H1 (cell line): ENCODE data around the gene SPACA4. TPM values are rescaled to one million over a fixed set of nuclear protein-coding genes. Genes with fewer than 3 reads are reported as not detected.

Experiments
- POLR2A ChIP-seq, 2 experiments: IDR thresholded peaks; 1 replicate in 1 of 2; 2 replicates in 1 of 2; pipeline ENCODE4 v1.6.1; 2011; ENCODE audit warnings: low read depth in 2 of 2, low read length in 2 of 2, mild to moderate bottlenecking in 2 of 2; ENCODE audit errors: control extremely low read depth in 1 of 2
- SIX5 ChIP-seq: IDR thresholded peaks from 2 replicates; pipeline ENCODE4 v1.6.1; 2011; ENCODE audit warnings: mild to moderate bottlenecking, low read depth, low read length
- polyA plus RNA-seq, 7 experiments: library from polyadenylated mRNA; depleted of rRNA in 3 of 7; stranded (reverse) in 5 of 7; unstranded in 2 of 7; fragments of >200 nt in 5 of 7; fragments of 200-250 nt in 2 of 7; gene quantifications; 1 replicate in 5 of 7; 2 replicates in 1 of 7; 4 replicates in 1 of 7; pipeline versions ENCODE4 v1.2.1 to v1.2.3, GENCODE V29; 2011 to 2013; ENCODE audit warnings: missing spikeins in 2 of 7, mixed read lengths in 2 of 7
- total RNA-seq: library from RNA; stranded (reverse); fragmentation: NEBNext Ultra II Directional; extraction: Animal tissue kit (Norgen Biotek cat#: 25700); gene quantifications from 2 replicates; pipeline ENCODE4 v1.2.1, GENCODE V29; 2021
- TF ChIP-seq, protein P1 (sequence below): IDR thresholded peaks from 2 replicates; pipeline ENCODE4 v1.6.1; 2012; ENCODE audit warnings: inconsistent platforms

SPACA4 gene
- total and polyA plus RNA-seq, 2 of the 8 experiments (the other 6 are each of a cell fraction or from before 2014, with no cell fraction given) = not detected

DNA sequence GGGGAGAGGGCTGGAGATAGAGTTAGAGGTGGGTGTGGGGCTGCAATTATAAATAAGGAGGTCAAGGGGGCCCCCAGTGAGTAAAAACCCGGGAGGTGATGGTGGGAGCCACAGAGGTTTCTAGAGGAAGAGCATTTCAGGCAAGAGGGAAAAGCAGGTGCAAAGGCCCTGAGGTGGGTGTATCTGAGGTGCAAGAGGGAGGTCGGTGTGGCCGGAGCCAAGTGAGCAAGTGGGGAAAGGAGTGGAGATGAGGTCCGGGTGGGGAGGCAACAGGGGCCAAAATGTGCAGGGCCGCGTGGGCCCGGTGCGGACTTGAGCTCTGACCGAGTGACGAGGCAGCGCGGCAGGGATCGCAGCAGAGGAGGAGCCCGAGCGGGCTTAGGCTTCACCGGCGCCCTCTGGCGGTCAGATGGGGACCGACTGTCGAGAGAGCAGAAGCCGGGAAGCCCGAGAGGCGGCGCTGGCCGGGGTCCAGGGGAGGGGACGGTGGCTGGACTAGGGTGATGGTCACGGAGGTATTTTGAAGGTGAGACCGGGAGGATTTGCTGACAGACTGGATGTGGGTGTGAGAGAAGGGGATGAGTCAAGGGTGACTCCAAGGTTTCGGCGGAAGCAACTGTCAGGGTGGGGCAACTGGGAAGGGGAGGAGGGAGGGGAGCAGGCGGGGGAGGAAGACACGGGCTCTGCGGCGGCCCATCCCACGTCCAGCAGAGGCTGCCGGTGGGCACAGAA is 17.7 kb upstream of the SPACA4 start (continued):
- TF ChIP-seq, protein P1, sequence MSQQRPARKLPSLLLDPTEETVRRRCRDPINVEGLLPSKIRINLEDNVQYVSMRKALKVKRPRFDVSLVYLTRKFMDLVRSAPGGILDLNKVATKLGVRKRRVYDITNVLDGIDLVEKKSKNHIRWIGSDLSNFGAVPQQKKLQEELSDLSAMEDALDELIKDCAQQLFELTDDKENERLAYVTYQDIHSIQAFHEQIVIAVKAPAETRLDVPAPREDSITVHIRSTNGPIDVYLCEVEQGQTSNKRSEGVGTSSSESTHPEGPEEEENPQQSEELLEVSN = peak; percentile 57; the same call in 1 of the 2 replicates
- TF ChIP-seq POLR2A (IDR thresholded peaks at IDR 0.05; ENCODE audit: control extremely low read depth in 1 of 2, low read depth in 2 of 2, low read length in 2 of 2) (no peak), SIX5 (no peak)
